Esophagus muscularis mucosa (tissue), 4 donors: Measurements from ENCODE around the gene NDUFAF8.

Source experiments
- EP300 ChIP-seq: sonication (generic); formaldehyde crosslinking; IDR thresholded peaks from one replicate; pipeline ENCODE4 v1.6.1; 2017; ENCODE audit warnings: antibody characterized with exemption
- POLR2AphosphoS5 ChIP-seq, 2 donors: sonication (generic); formaldehyde crosslinking; IDR thresholded peaks; one replicate each; pipeline ENCODE4 v1.6.1; 2017; ENCODE audit warnings: antibody characterized with exemption in 2 of 2
- TF ChIP-seq, protein P1 (sequence below), 3 experiments: fragments of 200-600 bp in 2 of 3; fragments of 450-650 bp in 1 of 3; sonication (generic) in 2 of 3; IDR thresholded peaks; one replicate each; pipeline ENCODE4 v1.5.1; 2017 to 2019; ENCODE audit warnings: antibody characterized with exemption in 3 of 3, mild to moderate bottlenecking in 2 of 3, moderate library complexity in 1 of 3

DNA sequence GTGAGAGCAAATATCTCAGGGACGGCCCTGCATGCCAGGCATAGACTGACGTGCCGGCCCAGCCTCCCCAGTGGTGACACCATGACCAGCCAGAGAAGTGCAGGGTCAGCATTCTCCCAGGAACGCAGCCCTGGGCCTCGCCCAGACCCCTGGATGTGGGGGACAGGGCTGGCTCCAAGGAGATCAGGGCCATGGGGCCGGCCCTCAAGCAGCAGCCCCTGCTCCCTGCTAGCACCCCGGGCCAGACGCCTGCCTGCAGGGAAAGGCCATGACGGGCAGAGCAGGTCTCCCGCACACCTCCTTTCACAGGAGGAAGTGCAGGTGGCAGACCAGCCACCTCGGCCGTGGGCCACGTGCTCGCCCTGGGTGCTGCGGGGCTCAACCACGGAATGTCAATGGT lies 9.5 kb downstream of the NDUFAF8 start:
- TF ChIP-seq, protein P1, sequence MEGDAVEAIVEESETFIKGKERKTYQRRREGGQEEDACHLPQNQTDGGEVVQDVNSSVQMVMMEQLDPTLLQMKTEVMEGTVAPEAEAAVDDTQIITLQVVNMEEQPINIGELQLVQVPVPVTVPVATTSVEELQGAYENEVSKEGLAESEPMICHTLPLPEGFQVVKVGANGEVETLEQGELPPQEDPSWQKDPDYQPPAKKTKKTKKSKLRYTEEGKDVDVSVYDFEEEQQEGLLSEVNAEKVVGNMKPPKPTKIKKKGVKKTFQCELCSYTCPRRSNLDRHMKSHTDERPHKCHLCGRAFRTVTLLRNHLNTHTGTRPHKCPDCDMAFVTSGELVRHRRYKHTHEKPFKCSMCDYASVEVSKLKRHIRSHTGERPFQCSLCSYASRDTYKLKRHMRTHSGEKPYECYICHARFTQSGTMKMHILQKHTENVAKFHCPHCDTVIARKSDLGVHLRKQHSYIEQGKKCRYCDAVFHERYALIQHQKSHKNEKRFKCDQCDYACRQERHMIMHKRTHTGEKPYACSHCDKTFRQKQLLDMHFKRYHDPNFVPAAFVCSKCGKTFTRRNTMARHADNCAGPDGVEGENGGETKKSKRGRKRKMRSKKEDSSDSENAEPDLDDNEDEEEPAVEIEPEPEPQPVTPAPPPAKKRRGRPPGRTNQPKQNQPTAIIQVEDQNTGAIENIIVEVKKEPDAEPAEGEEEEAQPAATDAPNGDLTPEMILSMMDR (IDR thresholded peaks at IDR 0.05): no peak
- TF ChIP-seq EP300 (no peak), POLR2AphosphoS5 (IDR thresholded peaks at IDR 0.05) (no peak)
